GM19438 (cell line): ENCODE measurements around the gene PRKAR2B.
"Not testable (repeated sequence)": the region's sequence is repeated elsewhere in the genome, so short reads cannot be mapped to it uniquely, and the experiment has no call there.

ENCODE experiments used
- ATAC-seq: cut with Tn5 transposase; IDR thresholded peaks from one replicate; pipeline ENCODE4 v1.9.1; 2021; ENCODE audit warnings: low read depth; ENCODE audit not compliant: unreplicated experiment

Gene PRKAR2B

GRCh38 chr7:107025449-107026103 lies 18.9 kb upstream of the PRKAR2B start:
- ATAC-seq, result no peak

DNA sequence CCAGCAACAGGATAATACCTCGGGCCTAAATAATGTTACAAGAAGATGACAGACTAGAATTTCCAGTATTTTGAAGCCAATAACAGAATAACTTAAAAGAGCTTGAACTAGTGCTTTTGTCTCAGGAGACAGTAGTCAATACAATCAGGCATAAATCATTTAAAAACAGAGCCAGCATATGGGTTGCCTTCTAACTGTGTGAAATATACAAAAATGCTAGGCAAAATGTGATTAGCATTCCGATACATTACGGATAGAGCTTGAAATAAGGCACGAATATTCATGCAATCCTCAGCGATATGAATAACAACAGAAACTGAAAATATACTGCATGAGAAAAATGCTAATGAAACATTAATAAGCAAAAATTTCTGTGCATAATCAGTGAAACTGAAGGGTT lies 18.3 kb upstream of the PRKAR2B start:
- no peak for ATAC-seq

- ATAC-seq, result no peak
Observed at GRCh38 chr7:107027208-107027607, 17.3 kb upstream of the PRKAR2B start.

- no peak for ATAC-seq
Observed at GRCh38 chr7:107029061-107029763, 15.3 kb upstream of the PRKAR2B start.

GRCh38 chr7:107029764-107030286 lies 14.7 kb upstream of the PRKAR2B start:
- no peak for ATAC-seq

DNA sequence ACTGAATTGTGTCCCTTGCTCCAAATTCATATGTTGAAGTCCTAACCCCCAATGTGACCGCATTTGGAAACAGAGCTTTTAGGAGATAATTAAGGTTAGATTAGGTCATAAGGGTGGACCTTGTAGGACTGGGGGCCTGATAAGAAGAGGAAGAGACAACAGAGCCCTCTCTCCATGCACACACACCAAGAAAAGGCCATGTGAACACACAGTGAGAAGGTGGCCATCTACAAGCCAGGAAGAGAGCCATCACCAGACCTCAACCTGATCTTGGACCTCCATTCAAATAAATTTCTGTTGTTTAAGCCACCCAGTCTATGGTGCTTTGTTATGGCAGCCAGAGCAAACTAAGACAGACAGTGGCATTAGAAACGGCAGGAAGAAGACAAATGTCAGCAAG lies 12.5 kb upstream of the PRKAR2B start:
- ATAC-seq, result no peak

DNA sequence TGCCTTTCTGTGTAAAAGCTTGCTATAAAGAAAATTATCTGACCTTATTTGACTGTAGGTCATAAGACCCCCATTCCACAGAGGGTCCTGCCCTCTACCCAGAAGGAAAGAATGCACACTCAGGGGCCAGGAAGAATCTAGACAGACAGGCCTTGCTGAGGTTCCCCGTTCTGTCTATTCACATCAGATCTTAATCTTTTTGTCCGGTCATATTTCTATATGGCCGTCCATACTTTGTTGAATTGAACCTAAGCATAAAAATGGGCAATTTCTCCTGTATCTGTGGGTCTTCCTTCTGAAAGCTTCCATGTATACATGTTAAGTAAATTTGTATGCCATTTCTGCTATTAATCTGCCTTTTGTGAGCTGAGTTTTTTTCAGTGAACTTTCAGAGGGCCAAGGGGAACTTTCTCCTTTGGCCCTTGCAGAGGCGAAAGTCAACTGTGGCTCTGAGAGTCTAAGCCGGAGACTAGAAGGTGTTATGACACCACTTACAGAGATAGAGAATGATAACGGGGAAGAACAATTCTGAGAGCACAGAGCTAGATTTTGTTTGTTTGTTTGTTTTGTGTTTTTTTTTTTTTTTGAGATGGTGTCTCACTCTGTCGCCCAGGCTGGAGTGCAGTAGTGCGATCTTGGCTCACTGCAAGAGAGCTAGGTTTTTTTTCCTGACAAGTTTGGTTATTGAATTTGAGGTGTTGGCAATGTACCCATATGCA lies 11.6 kb upstream of the PRKAR2B start:
- ATAC-seq, result no peak

GRCh38 chr7:107034553-107034952 lies 10.0 kb upstream of the PRKAR2B start:
- ATAC-seq, result no peak

- ATAC-seq, result no peak
Observed at GRCh38 chr7:107035446-107035845, 9.1 kb upstream of the PRKAR2B start.

- ATAC-seq, result no peak
Observed at GRCh38 chr7:107036535-107036934, 8.0 kb upstream of the PRKAR2B start.

GRCh38 chr7:107037717-107038603 lies 6.5 kb upstream of the PRKAR2B start:
- ATAC-seq, result no peak

GRCh38 chr7:107039199-107039900 lies 5.2 kb upstream of the PRKAR2B start:
- no peak for ATAC-seq

DNA sequence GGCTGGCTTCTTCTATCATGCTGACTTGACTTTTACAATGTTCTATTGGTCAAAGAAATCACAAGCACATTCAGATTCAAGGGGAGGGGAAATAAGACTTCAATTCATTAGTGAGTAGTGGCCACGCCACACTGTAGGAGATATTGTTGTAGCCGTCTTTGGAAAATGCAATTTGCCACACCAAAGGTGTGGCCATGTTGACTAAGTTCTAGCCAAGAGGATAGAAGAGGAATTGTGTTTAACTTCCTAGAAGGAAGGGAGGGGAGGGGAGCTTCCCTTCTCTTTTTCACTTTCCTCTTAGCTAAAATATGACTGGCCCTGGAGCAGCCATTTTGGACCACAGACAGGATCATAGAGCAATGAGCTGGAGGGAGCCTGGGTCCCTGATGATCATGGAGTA lies 3.4 kb upstream of the PRKAR2B start:
- ATAC-seq, result no peak

- ATAC-seq, result not testable (repeated sequence)
Observed at GRCh38 chr7:107041764-107042163, 2.7 kb upstream of the PRKAR2B start.

GRCh38 chr7:107042326-107042910 lies 2.1 kb upstream of the PRKAR2B start:
- ATAC-seq, result not testable (repeated sequence)

DNA sequence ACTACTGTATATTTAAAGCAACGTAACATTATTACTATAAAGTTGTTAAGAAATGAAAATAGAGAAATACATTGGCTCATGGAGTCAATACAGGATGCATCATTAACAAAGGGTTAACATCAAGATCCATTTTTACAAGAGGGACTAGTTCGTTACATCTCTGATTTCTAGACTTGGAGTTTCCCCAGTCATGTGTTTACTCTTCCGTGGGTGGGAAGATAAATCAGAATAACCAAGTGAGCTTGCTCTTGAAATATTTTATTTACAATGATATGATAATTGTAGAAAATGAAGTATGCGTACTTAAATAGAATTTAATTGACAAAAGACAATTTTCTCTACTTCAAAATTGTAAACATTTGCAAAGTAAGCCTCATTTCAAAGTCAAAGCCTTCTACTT lies 1.0 kb upstream of the PRKAR2B start:
- ATAC-seq, result no peak

DNA sequence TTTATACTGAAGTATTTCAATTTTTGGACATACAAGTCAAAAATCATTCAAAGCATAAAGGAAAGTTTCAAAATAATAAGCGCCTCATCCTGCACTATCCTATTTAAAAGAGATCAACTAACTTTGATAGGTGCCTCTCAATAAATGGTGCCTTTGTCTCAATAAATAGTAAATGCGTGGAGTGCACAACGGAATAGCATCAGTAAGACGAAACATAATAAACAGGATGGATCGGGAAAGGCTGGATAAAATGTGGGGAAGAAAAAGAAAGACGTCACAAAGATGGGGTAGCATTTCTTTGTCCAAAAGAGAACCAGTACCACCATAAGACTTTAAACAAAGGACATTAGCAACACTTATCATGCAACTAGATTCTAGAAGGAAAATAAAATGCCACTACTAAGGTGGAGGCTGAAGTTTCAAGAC lies 571 bp upstream of the PRKAR2B start:
- no peak for ATAC-seq

GRCh38 chr7:107045195-107045960 lies 873 bp downstream of the PRKAR2B start:
- no peak for ATAC-seq

DNA sequence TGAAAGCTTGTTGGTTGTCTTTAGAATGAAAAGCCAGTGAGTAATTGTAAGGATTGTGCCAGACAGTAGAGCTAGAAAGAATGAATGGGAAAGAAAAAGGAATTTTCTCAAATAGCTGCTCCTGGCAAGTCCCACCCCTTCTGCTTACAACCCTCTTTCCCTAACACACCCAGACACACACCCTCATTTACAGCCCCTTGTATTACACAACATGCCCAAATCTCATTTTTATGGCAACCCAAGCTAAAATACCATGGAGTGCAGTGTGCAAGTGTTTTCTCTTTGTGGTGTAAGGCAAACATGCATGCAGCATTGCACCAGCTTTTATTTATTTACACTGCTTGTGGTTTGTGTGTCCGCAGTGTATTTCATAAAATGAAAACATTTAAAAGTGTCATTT lies 1.5 kb downstream of the PRKAR2B start:
- ATAC-seq, result no peak
